Activated CD8-positive, alpha-beta memory T cell treated with anti-CD3 and anti-CD28 coated beads, Interleukin-2, amount 50 U/mL, for 1 hour (primary cell): ENCODE results near the gene CD247.

Experiments
- DNase-seq: peaks from one replicate; pipeline ENCODE4 v3.0.0-alpha.2; 2020; ENCODE audit errors: extremely low read depth

CD247 gene

DNA sequence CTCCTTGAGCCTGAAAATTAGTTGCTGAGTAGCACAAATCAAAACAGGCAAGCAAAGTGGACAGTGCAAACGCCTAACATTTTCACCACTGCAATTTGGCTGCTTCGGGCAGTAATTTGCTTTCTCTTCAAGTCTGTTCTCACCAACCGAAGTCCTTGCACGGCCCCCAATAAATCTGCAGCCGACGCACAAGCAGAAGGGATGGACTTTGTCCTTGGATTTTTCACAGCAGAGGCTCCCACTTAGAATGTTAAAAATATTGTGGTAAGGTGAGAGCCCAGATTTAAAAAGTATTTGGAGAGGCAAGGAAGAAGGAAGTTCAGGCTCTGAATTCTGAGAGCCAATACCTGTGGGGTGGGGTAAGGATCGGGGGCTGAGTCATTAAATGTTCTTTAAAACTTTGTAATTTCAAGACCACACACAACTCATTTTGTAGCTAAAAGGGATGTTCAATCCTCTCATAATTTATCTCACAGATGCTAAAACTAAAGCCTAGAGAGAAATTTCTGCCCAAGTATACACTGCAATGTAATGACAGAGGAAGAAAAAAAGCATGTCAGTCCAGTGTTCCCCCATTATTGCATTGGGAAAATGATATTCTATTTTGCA, 6.2 kb downstream of the CD247 start:
- no peak for DNase-seq

DNA sequence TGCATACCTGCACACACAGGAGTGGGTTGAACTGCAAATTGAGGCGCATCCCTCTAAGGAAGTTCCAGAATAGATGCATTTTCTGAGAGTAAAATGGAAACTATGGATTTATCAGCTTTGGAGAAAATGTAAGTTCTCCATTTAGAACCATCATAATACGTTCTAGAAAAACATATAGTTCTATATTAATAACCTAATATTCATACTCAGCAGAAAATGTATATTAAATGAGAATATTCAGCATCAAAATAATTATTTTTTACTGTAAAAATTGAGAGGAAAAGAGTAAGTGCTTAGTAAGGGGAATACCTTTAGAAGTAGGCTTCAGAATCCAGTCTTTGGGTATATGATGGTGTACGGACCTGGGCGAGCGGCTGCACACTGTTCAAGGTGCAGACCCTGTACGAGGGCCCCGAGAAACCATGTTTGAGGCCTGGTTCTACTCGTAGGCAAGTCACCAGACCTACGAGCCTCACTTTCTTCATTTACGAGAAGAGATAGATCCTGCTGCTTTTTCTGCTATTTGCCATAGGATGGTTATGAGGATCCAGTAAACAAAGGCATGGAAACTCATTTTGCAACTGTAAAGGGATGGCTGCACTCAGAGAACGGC, 6.8 kb downstream of the CD247 start:
- DNase-seq, result no peak

DNA sequence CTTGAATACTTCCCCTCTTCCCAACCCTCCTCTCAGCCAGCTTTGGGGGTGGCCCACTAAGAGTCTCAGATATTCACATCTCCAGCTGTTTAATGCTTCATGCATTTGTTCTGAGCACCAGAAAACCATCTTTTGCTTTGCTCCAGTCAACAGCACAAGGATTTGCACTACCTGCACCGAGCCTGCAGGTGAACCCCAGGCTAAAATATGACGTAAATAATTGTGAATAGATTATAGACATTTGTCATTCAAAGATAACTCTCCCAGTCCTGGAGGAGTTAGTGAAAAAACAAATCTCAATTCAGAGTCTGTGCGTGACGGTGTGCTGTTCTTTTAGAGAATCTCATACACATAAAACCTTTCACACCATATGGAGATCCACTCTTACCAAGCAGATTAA, 7.4 kb downstream of the CD247 start:
- DNase-seq, result no peak

DNA sequence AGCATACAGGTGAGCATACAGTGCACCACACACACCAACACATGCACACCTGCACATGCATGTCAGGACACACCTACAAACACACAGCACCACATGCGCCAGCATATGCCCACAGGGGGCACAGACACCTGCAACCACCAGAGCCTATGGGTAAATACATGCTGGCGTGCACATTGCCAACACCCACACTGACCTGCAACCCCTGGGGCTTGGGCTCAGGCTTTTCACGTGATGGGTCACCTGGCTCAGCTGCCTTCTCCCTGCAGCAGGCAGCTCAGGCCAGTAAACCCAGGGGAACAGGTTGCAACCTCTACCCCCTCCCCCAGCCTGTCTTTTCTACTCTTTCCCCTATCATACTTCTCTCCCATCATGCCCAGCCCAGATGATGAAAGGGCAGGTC, 8.1 kb downstream of the CD247 start:
- DNase-seq, result no peak

DNA sequence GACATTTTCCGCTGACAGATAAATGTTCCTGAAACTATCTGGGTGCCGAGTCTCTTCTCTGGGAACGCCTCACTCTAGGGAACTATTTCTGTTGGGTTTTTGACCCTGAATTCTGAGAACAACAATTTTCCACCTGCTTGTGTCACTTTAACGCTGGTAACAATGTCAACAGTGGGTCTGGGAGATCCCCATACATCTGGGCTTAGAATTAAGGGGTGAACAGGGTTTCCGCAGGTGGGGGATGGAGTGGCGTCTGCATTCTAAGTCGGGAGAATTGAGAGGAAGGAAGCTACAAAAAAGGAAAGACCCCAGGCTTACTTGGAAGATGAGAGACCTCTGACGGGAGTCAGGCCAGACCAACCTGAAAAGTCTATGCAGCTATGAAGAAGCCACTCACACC, 8.7 kb downstream of the CD247 start:
- DNase-seq, result no peak

DNA sequence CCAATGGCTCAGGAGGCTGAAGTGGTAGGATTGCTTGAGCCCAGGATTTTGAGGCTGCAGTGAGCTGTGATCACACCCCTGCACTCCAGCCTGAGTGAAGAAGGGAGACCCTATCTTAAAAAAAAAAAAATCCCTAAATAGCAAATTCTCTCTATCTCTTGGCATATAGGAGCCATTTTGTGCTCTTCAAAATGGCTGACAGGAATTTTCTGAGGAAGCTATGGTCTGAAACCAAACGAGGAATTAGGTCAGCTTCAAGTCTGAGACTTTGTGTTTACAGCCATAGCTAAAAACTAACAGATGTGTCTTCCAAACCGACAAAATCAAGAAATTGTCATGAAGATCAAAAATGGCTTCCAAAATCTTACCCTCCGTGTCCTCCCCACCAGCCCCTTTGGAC, 10.6 kb downstream of the CD247 start:
- no peak for DNase-seq

DNA sequence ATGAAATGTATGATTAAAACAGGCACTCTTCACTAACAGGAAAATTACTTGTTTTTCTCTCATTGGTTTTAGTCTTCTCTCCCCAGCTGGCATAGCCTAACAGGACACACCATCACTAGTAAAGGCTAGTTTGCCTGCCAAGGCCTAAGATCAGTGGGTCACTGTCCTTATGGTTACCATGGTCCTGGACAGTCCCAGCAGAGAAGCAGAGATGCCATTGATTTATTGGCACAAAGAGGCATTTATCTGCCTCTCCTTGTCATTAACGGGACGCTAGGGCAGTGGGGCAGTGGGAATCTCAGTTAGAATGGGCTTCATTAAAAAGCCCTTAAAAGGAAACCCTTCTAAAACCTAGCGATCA, 13.9 kb downstream of the CD247 start:
- DNase-seq, result no peak

DNA sequence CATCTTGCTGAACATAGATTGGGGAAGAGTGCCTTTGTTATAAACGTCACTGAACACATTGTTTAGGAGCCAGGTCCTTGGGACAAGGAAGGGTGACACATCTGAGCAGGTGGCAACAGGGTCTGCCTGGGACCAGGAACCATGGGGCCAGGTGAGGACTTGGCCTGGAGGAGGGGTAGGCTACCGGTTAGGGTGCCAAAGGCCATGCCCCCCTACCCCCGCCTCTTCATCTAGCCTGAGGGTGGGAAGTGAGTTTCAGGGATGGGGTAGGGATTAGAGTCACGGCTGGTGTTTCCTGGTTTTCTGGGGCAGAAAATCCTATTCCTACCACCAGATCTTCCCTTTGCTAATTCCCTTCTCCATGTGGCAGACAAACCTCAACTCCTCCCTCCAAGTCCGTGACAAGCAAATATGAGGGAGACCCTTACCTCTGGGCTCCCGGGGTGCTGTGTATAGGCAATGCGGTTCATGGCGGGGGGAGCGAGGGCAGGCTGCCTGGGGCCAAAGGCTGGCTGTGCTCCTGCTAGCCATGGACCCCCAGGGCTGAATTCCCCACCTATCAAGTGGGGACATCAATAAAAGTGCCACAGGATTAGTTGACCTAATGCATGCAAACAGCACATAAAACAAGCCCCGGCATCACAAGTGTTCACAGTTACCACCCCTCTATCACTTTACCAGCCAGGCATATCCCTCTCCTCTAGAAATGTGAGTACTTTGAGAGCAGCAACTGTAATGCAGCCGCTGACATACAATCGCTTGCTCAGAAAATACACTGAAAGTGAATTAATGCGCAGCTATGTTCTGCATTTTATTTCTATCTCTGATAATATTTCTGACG, 14.5 kb downstream of the CD247 start:
- DNase-seq, result no peak

DNA sequence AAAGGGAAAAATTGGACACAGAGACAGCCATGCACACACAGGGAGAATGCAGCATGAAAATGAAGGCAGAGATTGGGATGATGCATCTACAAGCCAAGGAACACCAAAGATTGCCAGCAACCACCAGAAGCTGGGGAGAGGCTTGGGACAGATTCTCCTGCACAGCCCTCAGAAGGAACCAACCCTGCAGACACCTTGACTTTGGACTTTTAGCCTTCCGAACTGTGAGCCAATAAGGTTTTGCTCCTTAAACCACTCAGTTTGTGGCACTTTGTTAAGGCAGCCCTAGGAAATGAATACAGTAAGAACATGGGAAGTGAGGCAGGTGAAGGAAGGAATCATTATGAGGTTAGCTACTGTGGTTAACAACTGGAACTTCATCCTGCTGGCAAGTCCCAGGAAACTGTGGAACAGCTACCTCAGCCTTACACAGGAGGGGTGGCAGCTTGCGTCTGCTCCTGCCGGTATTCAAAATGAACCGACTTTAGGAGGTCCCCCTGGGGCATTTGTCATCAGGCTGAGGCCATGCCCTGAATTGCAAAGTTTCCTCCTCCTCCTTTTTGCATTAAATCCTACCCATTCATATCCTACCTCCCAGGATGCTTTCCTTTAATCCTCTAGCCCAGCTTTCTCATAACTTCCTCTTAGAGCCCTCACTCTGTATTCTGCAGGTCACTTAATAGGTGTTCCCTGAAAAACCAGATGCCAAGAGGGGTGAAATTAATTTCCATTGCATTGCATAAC, 15.4 kb downstream of the CD247 start:
- no peak for DNase-seq

DNA sequence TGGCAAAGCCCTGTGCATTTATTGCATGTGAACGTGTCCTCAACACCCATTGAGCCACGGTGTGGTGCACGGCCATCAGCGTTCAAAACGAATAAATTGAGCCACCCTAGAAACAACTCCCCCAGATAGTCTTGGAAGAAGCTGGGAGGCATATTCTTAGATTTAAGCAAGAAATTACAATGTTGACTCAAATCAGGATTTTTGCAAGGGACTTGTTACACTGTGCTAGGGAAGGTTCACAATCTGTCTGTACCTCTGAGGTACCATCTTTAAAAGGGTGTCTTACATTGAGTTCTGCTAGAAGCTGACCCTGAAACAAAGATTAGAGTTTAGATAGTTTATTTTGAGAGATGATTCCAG, 16.2 kb downstream of the CD247 start:
- no peak for DNase-seq

DNA sequence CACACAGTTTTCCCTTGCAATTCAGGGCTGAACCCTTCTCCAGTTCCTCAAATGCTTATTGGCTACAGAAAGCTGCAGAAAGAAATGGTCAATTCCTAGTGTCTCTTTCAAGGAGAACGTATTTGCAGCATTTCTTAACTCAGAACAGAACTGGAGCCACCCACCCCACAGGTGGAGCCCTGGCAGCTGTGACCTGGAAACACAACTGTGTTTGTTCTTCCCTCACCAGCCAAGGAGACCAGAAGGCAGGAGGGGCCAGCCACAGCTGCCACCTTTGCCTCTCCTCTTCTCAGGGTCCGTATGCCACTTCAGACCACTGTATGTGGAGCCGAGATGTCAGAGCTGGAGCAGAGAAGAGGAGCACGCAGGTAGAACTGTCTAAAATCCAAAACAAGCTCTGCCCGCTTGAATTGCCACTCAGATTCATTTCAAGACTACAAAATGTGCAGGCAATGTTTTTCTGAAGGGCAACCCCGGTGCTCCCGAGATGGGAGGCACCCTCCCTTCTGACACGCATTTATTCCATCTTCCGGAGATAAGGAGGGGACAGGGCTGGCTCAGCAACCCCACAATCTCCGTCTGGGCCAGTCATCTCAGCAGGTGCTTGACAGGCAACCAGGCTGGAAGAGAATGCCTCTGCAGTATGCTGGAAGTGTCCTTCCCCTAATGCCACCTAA, 16.7 kb downstream of the CD247 start:
- no peak for DNase-seq

DNA sequence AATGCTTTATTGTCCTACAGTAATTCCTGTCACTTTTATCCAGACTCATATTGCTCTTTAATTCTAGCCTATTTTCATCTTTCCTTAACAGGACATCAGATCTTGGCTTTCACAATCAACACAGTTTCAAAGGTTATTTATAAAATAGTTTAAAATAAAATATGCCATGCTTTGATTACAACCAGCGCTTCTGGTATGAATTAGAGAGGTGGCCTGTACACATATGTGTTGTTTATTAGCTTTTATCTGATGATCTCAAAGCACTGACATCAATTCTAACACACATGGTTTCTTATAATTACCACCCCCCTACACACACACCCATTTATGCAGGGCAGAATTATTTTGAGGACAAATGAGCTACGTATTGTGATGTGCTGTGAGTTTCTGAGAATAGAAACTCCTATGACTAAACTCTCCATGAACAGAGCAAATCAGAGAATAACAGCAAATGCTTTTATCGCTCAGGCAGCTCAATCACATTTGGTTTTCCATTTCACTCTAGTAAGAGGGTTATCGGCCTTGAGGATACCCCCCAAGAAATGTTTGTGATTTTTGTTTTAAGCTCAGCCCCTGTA, 18.0 kb downstream of the CD247 start:
- no peak for DNase-seq

DNA sequence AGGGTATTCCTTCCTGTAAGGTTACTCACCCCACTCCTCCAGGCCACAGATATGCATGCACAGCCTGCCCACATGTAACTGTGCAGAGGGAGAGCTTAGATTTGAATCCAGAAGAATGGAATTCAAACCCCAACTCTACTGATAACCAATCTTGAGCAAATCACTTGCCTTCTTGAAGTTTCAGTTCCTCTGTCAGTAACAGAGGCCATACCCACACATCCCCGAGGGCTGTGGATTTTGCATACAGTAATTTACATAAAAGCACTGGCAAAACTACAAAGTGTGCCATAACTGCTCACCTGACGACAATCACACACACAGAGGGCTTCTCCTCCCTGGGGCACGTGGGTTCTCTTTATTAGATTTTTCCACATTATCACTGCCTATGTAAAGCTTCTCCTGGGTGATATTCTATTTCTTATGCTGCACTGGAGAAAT, 18.6 kb downstream of the CD247 start:
- DNase-seq, result no peak

DNA sequence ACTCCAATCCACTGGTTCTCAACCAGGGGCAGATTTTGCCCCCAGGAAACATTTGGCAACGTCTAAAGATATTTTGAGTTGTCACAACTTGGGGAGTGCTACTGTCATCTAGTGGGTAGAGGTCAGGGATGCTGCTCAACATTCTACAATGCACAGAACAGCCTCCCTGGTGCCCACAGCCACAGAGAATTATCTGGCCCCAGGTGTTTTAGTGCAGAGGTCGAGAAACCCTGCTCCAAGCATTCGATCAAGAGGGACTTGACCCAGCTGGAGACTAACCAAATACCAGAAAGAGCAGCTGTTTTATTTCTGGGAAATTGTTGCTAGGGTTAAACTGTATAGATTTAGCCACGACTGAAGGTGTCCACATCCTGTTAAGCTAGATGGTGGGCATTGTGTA, 19.2 kb downstream of the CD247 start:
- DNase-seq, result no peak

DNA sequence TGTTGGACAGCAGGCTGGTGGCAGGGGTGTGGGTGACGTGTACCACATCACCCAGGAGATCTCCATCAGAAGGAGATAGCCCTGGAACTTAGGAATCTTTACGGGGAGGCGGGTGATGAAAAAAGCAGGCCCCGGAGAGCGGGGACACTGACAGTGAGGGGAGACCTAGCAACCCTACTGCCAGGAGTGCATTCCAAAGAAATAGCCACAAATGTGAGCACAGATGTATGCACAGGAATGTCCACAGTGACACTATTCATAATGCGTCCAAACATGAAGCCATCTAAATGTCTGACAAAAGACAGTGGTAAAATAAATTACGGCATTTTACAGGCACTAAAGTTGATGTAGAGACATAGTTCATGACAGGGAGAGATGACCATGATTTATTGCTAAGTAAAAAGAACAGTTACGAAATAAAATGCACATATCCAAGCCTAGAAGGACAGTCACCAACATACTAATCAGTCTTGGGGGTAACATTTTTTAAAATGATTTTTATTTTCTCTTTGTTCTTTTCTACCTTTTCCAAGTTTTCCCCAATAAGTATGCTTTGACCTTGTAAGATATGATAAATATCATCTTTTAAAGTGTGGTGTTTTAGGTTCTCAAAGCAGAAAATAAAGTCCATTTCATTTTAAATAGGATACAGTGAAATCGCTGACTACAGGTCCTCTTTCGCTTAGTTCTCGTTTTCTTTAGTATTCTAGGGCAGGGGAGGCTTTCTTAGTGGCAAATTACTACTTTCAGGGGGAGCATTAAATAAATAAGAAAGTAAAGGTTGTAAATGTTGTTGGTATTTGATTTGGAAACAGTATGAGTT, 21.3 kb downstream of the CD247 start:
- DNase-seq, result no peak

DNA sequence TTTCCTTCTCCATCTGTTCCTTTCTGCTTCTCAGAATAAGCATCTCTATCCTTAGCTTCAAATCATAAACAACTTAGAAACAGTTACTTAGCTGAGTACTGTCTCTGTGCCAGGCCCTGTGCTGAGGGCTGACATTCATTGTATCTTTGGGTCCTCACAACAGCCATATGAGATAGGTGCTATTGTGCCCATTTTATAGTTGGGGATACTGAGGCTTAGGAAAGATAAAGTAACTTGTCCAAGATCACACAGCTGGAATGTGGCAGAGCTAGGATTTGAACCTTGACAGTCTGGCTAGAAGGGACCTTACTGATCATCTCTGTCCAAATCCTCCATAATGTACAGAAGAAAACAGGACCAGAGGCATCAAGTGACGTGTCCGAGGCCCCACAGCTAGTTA, 25.0 kb downstream of the CD247 start:
- DNase-seq, result no peak

DNA sequence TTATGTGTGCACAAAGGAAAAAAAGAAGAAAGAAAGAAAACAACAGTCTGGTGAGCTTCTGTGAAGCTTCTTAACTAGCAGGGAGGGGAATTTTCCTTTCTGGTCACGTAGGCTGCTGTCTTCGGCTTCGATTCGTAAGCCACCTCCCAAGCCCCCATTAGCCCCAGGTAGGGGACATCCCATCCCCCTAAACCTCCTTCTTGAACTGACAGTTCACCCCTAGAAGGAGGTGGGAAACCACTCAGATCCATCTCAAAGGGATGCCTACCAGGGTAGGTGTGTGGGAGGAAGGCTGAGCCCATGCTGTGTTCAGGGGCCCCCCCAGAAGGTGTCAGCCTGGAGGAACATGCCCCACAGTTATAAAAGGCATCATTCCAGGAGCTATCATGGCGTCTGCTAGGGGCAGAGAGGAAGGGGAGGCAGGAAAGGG, 25.8 kb downstream of the CD247 start:
- DNase-seq, result peak; percentile 43

DNA sequence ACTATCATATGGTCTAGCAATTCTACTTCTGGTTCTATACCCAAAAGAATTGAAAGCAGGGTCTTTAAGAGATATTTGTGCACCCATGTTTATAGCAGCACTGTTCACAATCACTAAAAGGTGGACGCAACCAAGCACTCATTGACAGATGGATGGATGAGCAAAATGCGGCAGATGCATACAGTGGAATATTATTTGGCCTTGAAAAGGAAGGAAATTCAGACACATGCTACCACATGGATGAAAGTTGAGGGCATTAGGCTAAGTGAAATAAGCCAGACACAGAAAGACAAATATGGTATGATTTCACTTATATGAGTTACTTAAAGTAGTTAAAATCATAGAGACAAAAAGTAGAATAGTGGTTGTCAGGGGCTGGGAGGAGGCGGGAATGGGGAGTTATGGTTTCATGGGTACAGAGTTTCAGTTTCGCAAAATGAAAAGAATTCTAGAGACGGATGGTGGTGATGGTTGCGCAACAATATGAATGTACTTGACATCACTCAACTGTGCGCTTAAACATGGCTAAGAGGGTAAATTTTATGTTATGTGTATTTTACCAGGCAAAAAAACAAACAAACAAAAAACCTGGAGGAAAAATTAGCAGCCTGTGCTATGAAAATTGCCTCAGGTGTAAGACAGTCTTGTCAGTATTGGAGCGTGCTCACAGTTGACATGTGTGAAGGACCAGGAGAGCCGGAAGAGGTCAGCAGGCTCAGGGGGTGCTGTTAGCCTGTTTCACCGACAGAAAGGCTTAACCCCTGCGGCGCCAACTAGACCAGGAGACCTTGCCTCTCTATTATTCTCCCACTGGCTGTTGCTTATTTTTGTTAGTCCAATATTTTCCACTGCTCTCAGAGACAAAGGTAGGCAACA, 26.5 kb downstream of the CD247 start:
- DNase-seq, result no peak

DNA sequence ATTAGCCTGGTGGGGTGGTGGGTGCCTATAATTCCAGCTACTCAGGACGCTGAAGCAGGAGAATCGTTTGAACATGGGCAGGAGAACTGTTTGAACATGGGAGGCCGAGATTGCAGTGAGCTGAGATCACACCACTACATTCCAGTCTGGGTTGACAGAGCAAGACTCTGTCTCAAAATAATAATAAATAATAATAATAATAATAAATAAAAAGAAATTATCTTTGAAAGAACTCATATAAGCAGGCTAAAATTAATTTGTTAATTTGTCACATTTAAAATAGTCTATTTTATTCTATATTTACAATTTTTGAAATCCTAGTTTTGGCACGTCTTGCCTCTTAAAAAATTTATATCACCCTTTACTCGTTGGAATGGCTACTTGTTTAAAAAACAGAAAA, 27.6 kb downstream of the CD247 start:
- no peak for DNase-seq
